OCI-LY3 (cell line): ENCODE data around the gene LARGE1.

ENCODE experiments used
- EZH2phosphoT487 ChIP-seq: fragments of 200-600 bp; shearing (Covaris generic); IDR thresholded peaks from 2 replicates; pipeline ENCODE4 v1.6.1; 2018; ENCODE audit warnings: antibody characterized with exemption, mixed run types, low read depth
- TF ChIP-seq, protein P1 (sequence below): fragments of 200-600, 300-600 bp; sonication (generic); IDR thresholded peaks from 2 replicates; pipeline ENCODE4 v1.5.1; 2014; ENCODE audit warnings: antibody characterized with exemption, low read length, low read depth

- TF ChIP-seq, protein P1, sequence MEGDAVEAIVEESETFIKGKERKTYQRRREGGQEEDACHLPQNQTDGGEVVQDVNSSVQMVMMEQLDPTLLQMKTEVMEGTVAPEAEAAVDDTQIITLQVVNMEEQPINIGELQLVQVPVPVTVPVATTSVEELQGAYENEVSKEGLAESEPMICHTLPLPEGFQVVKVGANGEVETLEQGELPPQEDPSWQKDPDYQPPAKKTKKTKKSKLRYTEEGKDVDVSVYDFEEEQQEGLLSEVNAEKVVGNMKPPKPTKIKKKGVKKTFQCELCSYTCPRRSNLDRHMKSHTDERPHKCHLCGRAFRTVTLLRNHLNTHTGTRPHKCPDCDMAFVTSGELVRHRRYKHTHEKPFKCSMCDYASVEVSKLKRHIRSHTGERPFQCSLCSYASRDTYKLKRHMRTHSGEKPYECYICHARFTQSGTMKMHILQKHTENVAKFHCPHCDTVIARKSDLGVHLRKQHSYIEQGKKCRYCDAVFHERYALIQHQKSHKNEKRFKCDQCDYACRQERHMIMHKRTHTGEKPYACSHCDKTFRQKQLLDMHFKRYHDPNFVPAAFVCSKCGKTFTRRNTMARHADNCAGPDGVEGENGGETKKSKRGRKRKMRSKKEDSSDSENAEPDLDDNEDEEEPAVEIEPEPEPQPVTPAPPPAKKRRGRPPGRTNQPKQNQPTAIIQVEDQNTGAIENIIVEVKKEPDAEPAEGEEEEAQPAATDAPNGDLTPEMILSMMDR = no peak
- TF ChIP-seq EZH2phosphoT487 = no peak
These were observed 750 bp upstream of the LARGE1 start for GRCh38 chr22:33920927-33921524.
